Smooth muscle cell (in vitro differentiated cells): Measurements from ENCODE around the gene TTC39B. TPM values are rescaled to one million over a fixed set of nuclear protein-coding genes. Genes with fewer than 3 reads are reported as not detected.

Source experiments
- DNase-seq: peaks from one replicate; lab custom pipeline; 2025; ENCODE audit not compliant: unreplicated experiment; lab: John Stamatoyannopoulos, UW
- H2AFZ ChIP-seq: fragments of 200-600 bp; sonication (generic); 2 replicates; pipeline ENCODE4 v1.6.0; 2016; ENCODE audit warnings: antibody characterized with exemption, low read depth, mild to moderate bottlenecking
- H3F3A ChIP-seq: fragments of 200-600 bp; sonication (generic); 2 replicates; pipeline ENCODE4 v1.6.0; 2017; ENCODE audit warnings: antibody characterized with exemption, low read depth
- H3K27ac ChIP-seq: fragments of 200-600 bp; sonication (generic); 2 replicates; pipeline ENCODE4 v1.5.1; 2016; ENCODE audit warnings: low read depth, mild to moderate bottlenecking
- H3K27me3 ChIP-seq: fragments of 200-600 bp; sonication (generic); 2 replicates; pipeline ENCODE4 v1.6.1; 2016; ENCODE audit warnings: low read depth, mild to moderate bottlenecking
- H3K36me3 ChIP-seq: fragments of 200-600 bp; sonication (generic); 2 replicates; pipeline ENCODE4 v1.5.1; 2016; ENCODE audit warnings: low read depth
- H3K4me1 ChIP-seq: fragments of 200-600 bp; sonication (generic); 2 replicates; pipeline ENCODE4 v1.5.1; 2016; ENCODE audit warnings: low read depth
- H3K4me2 ChIP-seq: fragments of 200-600 bp; sonication (generic); 2 replicates; pipeline ENCODE4 v1.6.0; 2016; ENCODE audit warnings: mild to moderate bottlenecking
- H3K4me3 ChIP-seq: fragments of 200-600 bp; sonication (generic); 2 replicates; pipeline ENCODE4 v1.5.1; 2016; ENCODE audit warnings: mild to moderate bottlenecking
- H3K79me2 ChIP-seq: fragments of 200-600 bp; sonication (generic); 2 replicates; pipeline ENCODE4 v1.6.0; 2016; ENCODE audit warnings: low read depth, mild to moderate bottlenecking
- H3K9ac ChIP-seq: fragments of 200-600 bp; sonication (generic); 2 replicates; pipeline ENCODE4 v1.6.0; 2016; ENCODE audit warnings: low read depth
- H3K9me3 ChIP-seq: fragments of 200-600 bp; sonication (generic); replicated peaks from 2 replicates; pipeline ENCODE4 v1.5.1; 2016; ENCODE audit warnings: low read depth
- H4K20me1 ChIP-seq: fragments of 200-600 bp; sonication (generic); 2 replicates; pipeline ENCODE4 v1.6.0; 2016; ENCODE audit warnings: low read depth
- CTCF ChIP-seq: fragments of 200-600 bp; sonication (generic); IDR thresholded peaks from 2 replicates; pipeline ENCODE4 v1.5.1; 2017; ENCODE audit warnings: borderline replicate concordance, mild to moderate bottlenecking, antibody characterized with exemption; ENCODE audit not compliant: insufficient read depth, poor library complexity, severe bottlenecking
- WGBS: methylation state at CpG from one replicate; pipeline ENCODE4 v1.1.7; 2016; ENCODE audit warnings: low lambda C conversion rate; 5-methylcytosine and 5-hydroxymethylcytosine counted together
- polyA plus RNA-seq: library from polyadenylated mRNA; unstranded; fragments of >200 nt; fragmentation: Nextera tagmentation; extraction: Ambion mirVana; gene quantifications from 2 replicates; pipeline ENCODE4 v1.2.1, GENCODE V29; 2016
- total RNA-seq: library from RNA; depleted of rRNA; stranded (reverse); fragments of >200 nt; gene quantifications from 2 replicates; pipeline ENCODE4 v1.2.3, GENCODE V29; 2014

TTC39B gene
- total and polyA plus RNA-seq, 2 experiments from 2014 or later: 3.8 to 13.3 TPM

- no peak overlapping the region for H3K4me2 ChIP-seq
- H3K9me3 ChIP-seq: no peaks in the 10 kb centered on the region
- no peaks in the 10 kb centered on the region for H3F3A ChIP-seq
- DNase-seq: no peak
- no peaks in the 10 kb centered on the region for H4K20me1 ChIP-seq
- H3K36me3 ChIP-seq: no peaks in the 10 kb centered on the region
- no peak overlapping the region for H3K27ac ChIP-seq
- H3K4me1 ChIP-seq: peaks cover 24% of the 10 kb centered on the region
- H3K4me3 ChIP-seq: no peak overlapping the region
- H3K27me3 ChIP-seq: no peaks in the 10 kb centered on the region
- TF ChIP-seq CTCF: no peak
- no peak overlapping the region for H3K9ac ChIP-seq
- no peak overlapping the region for H2AFZ ChIP-seq
- H3K79me2 ChIP-seq: no peaks in the 10 kb centered on the region
Measured at GRCh38 chr9:15246708-15247107, 60.3 kb downstream of the TTC39B start.

GRCh38 chr9:15246243-15246642, 60.8 kb downstream of the TTC39B start:
- Histone ChIP-seq H3K79me2 (no peaks in the 10 kb centered on the region), H3K4me3 (no peak overlapping the region), H3K36me3 (no peaks in the 10 kb centered on the region), H3K27ac (no peak overlapping the region), H3K27me3 (no peaks in the 10 kb centered on the region), H3K4me1 (peaks cover 24% of the 10 kb centered on the region), H3F3A (no peaks in the 10 kb centered on the region), H3K4me2 (no peak overlapping the region), H3K9ac (no peak overlapping the region), H3K9me3 (no peaks in the 10 kb centered on the region), H2AFZ (no peak overlapping the region), H4K20me1 (no peaks in the 10 kb centered on the region)
- TF ChIP-seq CTCF: no peak
- no peak for DNase-seq
- WGBS: 88% methylated on average over 1 of the region's 1 CpG

GRCh38 chr9:15244001-15244441, 63.0 kb downstream of the TTC39B start:
- H3K9me3 ChIP-seq: no peaks in the 10 kb centered on the region
- no peak overlapping the region for H2AFZ ChIP-seq
- DNase-seq: no peak
- peaks cover 2% of the 10 kb centered on the region for H3K79me2 ChIP-seq
- no peaks in the 10 kb centered on the region for H4K20me1 ChIP-seq
- no peaks in the 10 kb centered on the region for H3F3A ChIP-seq
- no peak overlapping the region for H3K4me2 ChIP-seq
- no peaks in the 10 kb centered on the region for H3K36me3 ChIP-seq
- no peak overlapping the region for H3K4me3 ChIP-seq
- WGBS: 91% methylated on average over 4 of the region's 4 CpGs
- H3K27ac ChIP-seq: no peak overlapping the region
- no peak for TF ChIP-seq CTCF
- H3K9ac ChIP-seq: no peak overlapping the region
- no peaks in the 10 kb centered on the region for H3K27me3 ChIP-seq
- peaks cover 9% of the 10 kb centered on the region for H3K4me1 ChIP-seq

- H3K9me3 ChIP-seq: no peaks in the 10 kb centered on the region
- H3K36me3 ChIP-seq: no peaks in the 10 kb centered on the region
- peaks cover 11% of the 10 kb centered on the region for H3K79me2 ChIP-seq
- no peak overlapping the region for H3K27ac ChIP-seq
- H3K27me3 ChIP-seq: no peaks in the 10 kb centered on the region
- WGBS: 87% methylated on average over 1 of the region's 1 CpG
- H2AFZ ChIP-seq: no peak overlapping the region
- no peak for DNase-seq
- no peak overlapping the region for H3K4me3 ChIP-seq
- no peak overlapping the region for H3K9ac ChIP-seq
- no peak for TF ChIP-seq CTCF
- H3F3A ChIP-seq: no peaks in the 10 kb centered on the region
- H3K4me2 ChIP-seq: no peak overlapping the region
- H3K4me1 ChIP-seq: peaks cover under 1% of the 10 kb centered on the region
- no peaks in the 10 kb centered on the region for H4K20me1 ChIP-seq
Measured at GRCh38 chr9:15243081-15243480, 63.9 kb downstream of the TTC39B start.
